ENCODE results near the gene FAM222A. TPM values are rescaled to one million over a fixed set of nuclear protein-coding genes. Genes with fewer than 3 reads are reported as not detected.

FAM222A gene
- total RNA-seq, 2 donors from 2014 or later = 21.6 to 24.4 TPM

- Mint-ChIP-seq H3K27ac (no peak overlapping the region), H3K27me3 (ENCODE audit: insufficient read depth) (no peaks in the 10 kb centered on the region), H3K4me3 (no peak overlapping the region), H3K9me3 (peaks cover 10% of the 10 kb centered on the region), H3K4me1 (no peaks in the 10 kb centered on the region), H3K36me3 (ENCODE audit: low read depth) (peaks cover 43% of the 10 kb centered on the region)
- 93% methylated on average over 25 to 28 of the region's 28 CpGs for WGBS, 2 experiments (ENCODE audit: insufficient coverage in 1 of 2, insufficient read length in 1 of 2)
- Histone ChIP-seq H3K4me3 (ENCODE audit: low read length) (no peak overlapping the region), H3K4me1 (ENCODE audit: control insufficient read depth, insufficient read depth, low read length) (no peaks in the 10 kb centered on the region), H3K27ac (ENCODE audit: low read depth, low read length) (no peak overlapping the region), H3K27me3 (ENCODE audit: control insufficient read depth, insufficient read depth, low read length, poor library complexity, severe bottlenecking) (no peaks in the 10 kb centered on the region), H3K36me3 (ENCODE audit: control insufficient read depth, insufficient read depth, low read length) (no peaks in the 10 kb centered on the region), H3K9ac (ENCODE audit: extremely low read depth, low read length, poor library complexity, severe bottlenecking) (no peak overlapping the region), H3K9me3 (ENCODE audit: control insufficient read depth, low read length) (no peaks in the 10 kb centered on the region)
- no peak for TF ChIP-seq CTCF (conservative IDR thresholded peaks at IDR 0.05)
- no peak for DNase-seq
Measured at GRCh38 chr12:109783135-109783964, 69.7 kb downstream of the FAM222A start.

GRCh38 chr12:109783965-109784244 is 70.3 kb downstream of the FAM222A start:
- TF ChIP-seq CTCF (conservative IDR thresholded peaks at IDR 0.05) = no peak
- no peak overlapping the region for H3K27ac ChIP-seq (ENCODE audit: low read depth, low read length)
- WGBS, 2 experiments (ENCODE audit: insufficient coverage in 1 of 2, insufficient read length in 1 of 2) = 90 to 93% methylated on average over 6 to 8 of the region's 8 CpGs

GRCh38 chr12:109785854-109786253 is 72.2 kb downstream of the FAM222A start:
- H3K27ac ChIP-seq (ENCODE audit: low read depth, low read length) = no peak overlapping the region
- no peak for DNase-seq
- no peak overlapping the region for H3K27ac Mint-ChIP-seq
- no peak for TF ChIP-seq CTCF (conservative IDR thresholded peaks at IDR 0.05)
- H3K4me3 Mint-ChIP-seq = no peak overlapping the region
- H3K4me3 ChIP-seq (ENCODE audit: low read length) = no peak overlapping the region
- no peaks in the 10 kb centered on the region for H3K27me3 ChIP-seq (ENCODE audit: control insufficient read depth, insufficient read depth, low read length, poor library complexity, severe bottlenecking)
- H3K9ac ChIP-seq (ENCODE audit: extremely low read depth, low read length, poor library complexity, severe bottlenecking) = no peak overlapping the region
- H3K9me3 ChIP-seq (ENCODE audit: control insufficient read depth, low read length) = no peaks in the 10 kb centered on the region
- H3K27me3 Mint-ChIP-seq (ENCODE audit: insufficient read depth) = no peaks in the 10 kb centered on the region
- H3K9me3 Mint-ChIP-seq = peaks cover 5% of the 10 kb centered on the region
- peaks cover 64% of the 10 kb centered on the region for H3K36me3 Mint-ChIP-seq (ENCODE audit: low read depth)
- H3K4me1 ChIP-seq (ENCODE audit: control insufficient read depth, insufficient read depth, low read length) = no peaks in the 10 kb centered on the region
- no peaks in the 10 kb centered on the region for H3K4me1 Mint-ChIP-seq
- WGBS, 2 experiments (ENCODE audit: insufficient coverage in 1 of 2, insufficient read length in 1 of 2) = 80 to 97% methylated on average over 1 to 4 of the region's 4 CpGs
- H3K36me3 ChIP-seq (ENCODE audit: control insufficient read depth, insufficient read depth, low read length) = peaks cover 3% of the 10 kb centered on the region

More at GRCh38 chr12:109783965-109784244, 70.3 kb downstream of the FAM222A start:
- peaks cover 48% of the 10 kb centered on the region for H3K36me3 Mint-ChIP-seq (ENCODE audit: low read depth)
- Histone ChIP-seq H3K4me1 (ENCODE audit: control insufficient read depth, insufficient read depth, low read length) (no peaks in the 10 kb centered on the region), H3K36me3 (ENCODE audit: control insufficient read depth, insufficient read depth, low read length) (no peaks in the 10 kb centered on the region), H3K4me3 (ENCODE audit: low read length) (no peak overlapping the region), H3K9me3 (ENCODE audit: control insufficient read depth, low read length) (no peaks in the 10 kb centered on the region), H3K9ac (ENCODE audit: extremely low read depth, low read length, poor library complexity, severe bottlenecking) (no peak overlapping the region), H3K27me3 (ENCODE audit: control insufficient read depth, insufficient read depth, low read length, poor library complexity, severe bottlenecking) (no peaks in the 10 kb centered on the region)
- peaks cover 6% of the 10 kb centered on the region for H3K9me3 Mint-ChIP-seq
- H3K4me3 Mint-ChIP-seq = no peak overlapping the region
- no peaks in the 10 kb centered on the region for H3K4me1 Mint-ChIP-seq
- H3K27ac Mint-ChIP-seq = no peak overlapping the region
- no peak for DNase-seq
- H3K27me3 Mint-ChIP-seq (ENCODE audit: insufficient read depth) = no peaks in the 10 kb centered on the region
